GM19452 (cell line): ENCODE data around the gene RGS14.
"Not testable (repeated sequence)": the region's sequence is repeated elsewhere in the genome, so short reads cannot be mapped to it uniquely, and the experiment has no call there.

Experiments
- ATAC-seq: cut with Tn5 transposase; IDR thresholded peaks from one replicate; pipeline ENCODE4 v1.9.1; 2021; ENCODE audit not compliant: unreplicated experiment

RGS14 gene

GRCh38 chr5:177327539-177328522 lies 29.9 kb upstream of the RGS14 start:
- ATAC-seq = no peak

- ATAC-seq = no peak
These were observed 29.0 kb upstream of the RGS14 start for GRCh38 chr5:177328545-177329231.

GRCh38 chr5:177329883-177330282 lies 27.8 kb upstream of the RGS14 start:
- no peak for ATAC-seq

GRCh38 chr5:177330991-177331842 lies 26.5 kb upstream of the RGS14 start:
- ATAC-seq = no peak

GRCh38 chr5:177332031-177332895 lies 25.5 kb upstream of the RGS14 start:
- ATAC-seq = no peak

- no peak for ATAC-seq
These were observed 24.8 kb upstream of the RGS14 start for GRCh38 chr5:177332896-177333260.

- ATAC-seq = no peak
These were observed 24.1 kb upstream of the RGS14 start for GRCh38 chr5:177333420-177334154.

GRCh38 chr5:177334155-177334551 lies 23.6 kb upstream of the RGS14 start:
- no peak for ATAC-seq

GRCh38 chr5:177334781-177335700 lies 22.7 kb upstream of the RGS14 start:
- ATAC-seq = no peak

GRCh38 chr5:177335701-177336065 lies 22.0 kb upstream of the RGS14 start:
- ATAC-seq = no peak

GRCh38 chr5:177336112-177336511 lies 21.6 kb upstream of the RGS14 start:
- no peak for ATAC-seq

GRCh38 chr5:177336603-177337494 lies 20.9 kb upstream of the RGS14 start:
- ATAC-seq = no peak

- no peak for ATAC-seq
These were observed 19.2 kb upstream of the RGS14 start for GRCh38 chr5:177338251-177339106.

- no peak for ATAC-seq
These were observed 18.6 kb upstream of the RGS14 start for GRCh38 chr5:177339107-177339638.

GRCh38 chr5:177343000-177343399 lies 14.7 kb upstream of the RGS14 start:
- not testable (repeated sequence) for ATAC-seq

GRCh38 chr5:177343777-177344176 lies 13.9 kb upstream of the RGS14 start:
- no peak for ATAC-seq
